ENCODE results near the gene ZBTB17.

ZBTB17 gene

DNA sequence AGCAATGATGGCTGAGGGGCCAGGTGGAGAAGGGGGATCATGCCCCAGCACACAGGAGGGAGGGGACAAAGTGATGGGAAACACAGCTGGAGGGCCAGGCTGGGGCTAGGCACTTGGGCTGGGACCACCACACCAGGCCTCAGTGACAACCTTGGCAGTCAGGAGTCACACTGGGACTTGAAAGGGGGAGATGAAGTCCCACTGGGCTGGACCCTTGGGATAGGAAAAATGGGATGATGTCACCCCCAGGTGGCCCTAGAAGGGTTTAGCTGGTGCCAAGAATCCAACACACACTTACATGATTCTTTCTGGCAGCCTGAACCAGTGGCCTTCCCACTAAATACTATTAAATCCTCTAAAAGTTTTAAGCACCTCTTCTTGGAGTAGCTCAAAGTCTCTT lies 17.1 kb downstream of the ZBTB17 start:
- DNase-seq = no peak

DNA sequence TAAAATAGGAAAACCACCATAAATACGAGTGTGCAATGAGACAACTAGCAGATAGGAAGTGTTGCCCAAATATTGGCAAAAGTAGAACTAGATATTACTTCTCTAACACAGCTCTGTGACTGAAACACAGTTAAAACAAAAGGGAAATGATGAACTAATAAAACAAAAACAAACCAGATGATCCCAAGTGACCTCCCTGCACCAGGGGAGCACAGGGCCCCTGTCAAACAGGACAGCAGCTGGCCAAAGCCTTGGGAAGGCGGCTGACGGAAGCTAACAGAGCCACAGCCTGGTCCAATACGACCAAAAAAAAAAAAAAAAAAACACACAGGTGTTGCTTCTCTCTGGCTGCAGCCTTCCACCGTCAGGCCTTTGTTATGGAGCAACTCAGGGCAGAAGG lies 17.8 kb downstream of the ZBTB17 start:
- DNase-seq = no peak

DNA sequence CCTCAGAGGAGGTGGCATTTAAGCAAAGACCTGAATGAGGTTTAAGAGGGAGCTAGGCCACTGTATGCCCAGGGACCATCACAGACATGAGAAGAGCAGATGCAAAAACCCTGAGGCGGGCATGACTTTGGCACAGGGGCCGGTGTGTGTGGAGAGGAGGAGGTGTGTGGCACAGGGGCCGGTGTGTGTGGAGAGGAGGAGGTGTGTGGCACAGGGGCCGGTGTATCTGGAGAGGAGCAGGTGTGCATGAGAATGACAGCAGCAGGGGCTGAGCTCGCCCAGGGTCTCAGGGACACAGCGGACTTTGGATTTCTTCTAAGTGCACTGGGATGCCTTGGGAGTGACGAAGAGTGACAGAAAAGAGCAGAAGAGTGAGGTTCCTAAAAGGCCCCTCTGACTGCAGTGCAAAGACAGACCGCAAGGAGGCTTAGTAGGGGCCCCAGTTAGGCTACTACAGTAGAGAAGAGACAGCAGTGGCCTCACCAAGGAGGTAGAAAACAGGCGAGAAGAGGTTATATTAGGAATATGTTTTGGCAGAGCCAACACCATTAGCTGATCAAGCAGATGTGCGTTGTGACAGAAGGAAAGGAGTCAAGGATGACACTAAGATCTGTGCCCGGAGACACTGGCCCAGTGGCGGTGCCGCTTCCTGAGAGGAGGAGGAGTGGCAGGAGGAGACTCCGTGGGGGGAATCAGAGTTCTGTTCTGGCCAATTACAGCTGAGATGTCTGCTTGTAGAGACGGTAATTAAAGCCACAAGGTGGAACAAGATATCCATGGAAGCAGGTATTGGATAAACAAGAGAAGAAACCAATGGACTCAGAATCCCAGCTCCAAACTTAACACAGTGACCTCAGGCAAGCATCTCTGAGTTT lies 18.4 kb downstream of the ZBTB17 start:
- DNase-seq = no peak

- no peak for DNase-seq
These were observed 19.8 kb downstream of the ZBTB17 start for GRCh38 chr1:15956150-15956549.

DNA sequence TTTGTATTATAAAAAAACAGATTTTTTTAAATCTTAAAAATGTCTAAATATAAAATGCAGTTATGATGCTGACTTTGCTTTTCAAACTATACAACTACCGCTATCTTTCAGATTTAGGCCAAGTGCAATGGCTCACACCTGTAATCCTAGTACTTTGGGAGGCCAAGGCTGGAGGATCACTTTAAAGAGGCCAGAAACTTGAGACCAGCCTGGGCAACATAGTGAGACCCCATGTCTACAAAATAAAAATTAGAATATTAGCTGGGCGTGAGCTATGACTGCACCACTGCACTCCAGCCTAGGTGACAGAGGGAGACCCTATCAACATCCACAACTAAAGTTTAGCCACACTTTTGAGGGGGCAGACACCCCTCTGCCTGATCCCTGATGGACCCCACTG lies 20.3 kb downstream of the ZBTB17 start:
- no peak for DNase-seq

- DNase-seq = no peak
These were observed 21.6 kb downstream of the ZBTB17 start for GRCh38 chr1:15954316-15954715.

- peak; percentile 90 to 99 for DNase-seq
These were observed 22.1 kb downstream of the ZBTB17 start for GRCh38 chr1:15953791-15954241.

DNA sequence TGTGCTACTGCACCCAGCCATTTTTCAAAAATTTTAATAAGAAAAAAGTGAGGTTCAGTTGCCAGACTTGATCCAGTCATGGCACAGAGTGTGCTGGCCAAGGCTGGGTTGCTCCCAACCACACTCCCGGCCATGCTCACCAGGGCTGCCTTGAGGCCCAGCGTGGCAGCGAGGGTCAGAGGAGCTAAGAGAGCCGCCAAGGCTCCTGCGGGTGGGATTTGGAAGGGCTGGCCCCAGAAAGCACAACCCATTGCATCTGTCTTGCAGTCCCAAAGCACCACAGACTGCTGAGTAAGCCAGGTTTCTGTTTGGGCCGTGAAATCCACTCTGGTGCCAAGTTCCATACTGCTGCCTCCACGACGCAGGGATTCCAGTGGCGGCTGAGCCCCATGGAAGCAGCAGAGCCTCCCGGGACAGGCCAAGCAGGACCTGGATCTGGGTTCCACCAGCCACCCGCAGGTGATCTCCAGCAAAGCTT lies 22.6 kb downstream of the ZBTB17 start:
- peak; percentile 21 to 67 for DNase-seq

DNA sequence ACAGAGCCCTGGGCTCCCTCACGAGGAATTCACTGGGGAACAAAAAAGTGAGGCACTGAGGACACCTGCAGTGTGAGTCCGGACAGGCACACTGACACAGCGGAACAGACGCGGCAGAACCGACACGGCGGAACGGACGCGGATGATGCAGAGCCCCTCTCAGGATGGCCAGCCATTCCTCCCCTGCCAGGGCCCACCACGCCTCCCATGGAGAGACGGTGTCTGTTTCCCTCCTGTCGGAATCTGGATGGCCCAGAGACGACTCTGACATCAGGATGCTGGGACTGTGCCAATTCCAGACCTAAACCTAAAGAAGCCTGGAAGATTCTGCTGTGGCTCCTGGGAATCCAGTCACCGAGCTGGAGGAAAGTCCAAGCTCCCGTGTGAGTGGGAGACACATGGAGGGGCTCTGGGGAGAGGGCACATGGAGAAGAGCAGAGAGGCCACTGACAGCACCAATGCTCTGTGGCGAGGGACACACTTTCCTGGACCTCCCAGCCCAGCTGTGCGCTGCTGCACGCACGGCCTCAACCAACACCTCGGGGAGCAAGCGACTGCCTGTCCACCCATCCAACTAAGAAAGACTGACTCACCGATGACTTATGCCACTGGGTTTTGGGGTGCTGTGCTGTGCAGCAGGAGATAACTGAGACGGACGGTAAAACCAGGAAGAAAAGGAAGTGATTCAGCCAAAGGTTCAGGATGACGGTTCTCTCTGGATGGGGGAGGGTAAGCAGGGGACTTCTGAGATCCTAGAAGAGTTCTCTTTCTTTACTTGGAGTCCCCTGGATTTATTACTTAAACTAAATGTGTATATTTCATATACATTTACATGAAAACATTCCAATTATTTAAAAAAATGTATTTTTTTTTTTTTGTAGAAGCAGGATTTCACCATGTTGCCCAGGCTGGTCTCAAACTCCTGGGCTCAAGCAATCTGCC lies 23.3 kb downstream of the ZBTB17 start:
- no peak for DNase-seq

DNA sequence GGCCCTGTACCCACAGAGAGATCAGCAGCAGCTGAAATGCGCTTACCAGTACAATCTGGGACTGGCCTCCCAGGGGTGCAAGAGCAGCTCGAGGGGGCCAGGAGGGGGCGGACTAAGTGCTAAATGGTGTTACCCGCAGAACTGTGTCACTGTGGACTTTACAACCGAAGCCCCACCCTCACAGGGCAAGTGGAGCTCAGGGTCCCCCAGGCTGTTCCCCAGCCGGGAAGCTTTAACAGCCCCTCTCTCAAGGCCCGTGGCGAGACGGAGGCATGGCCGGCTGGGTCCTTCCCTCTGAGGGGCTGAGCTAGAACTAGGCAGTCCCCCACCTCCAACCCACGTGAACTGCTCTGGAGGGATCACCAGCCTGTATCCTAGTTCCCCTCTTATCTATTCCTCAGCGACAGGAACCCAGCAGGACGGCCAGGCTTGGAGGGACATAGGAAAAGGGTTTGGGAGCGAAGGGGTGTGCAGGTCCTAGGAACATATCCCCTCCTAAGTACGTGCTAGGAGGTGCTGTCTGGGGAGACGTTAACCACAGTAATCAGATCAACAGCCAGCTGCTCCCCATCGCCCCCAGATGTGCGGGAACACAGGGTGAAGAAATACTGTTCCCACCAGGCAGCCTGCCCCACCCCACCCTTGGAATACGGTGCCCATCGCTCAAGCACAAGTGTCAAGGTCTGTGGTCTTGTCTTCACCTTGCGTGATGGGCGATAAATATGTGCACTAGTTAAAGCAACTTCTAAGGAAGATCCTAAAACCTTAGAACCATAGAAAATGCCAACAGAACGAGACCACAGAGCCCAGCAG lies 24.4 kb downstream of the ZBTB17 start:
- DNase-seq = no peak

- DNase-seq = no peak
These were observed 25.1 kb downstream of the ZBTB17 start for GRCh38 chr1:15950763-15951295.

GRCh38 chr1:15950302-15950701 lies 25.6 kb downstream of the ZBTB17 start:
- DNase-seq = no peak

DNA sequence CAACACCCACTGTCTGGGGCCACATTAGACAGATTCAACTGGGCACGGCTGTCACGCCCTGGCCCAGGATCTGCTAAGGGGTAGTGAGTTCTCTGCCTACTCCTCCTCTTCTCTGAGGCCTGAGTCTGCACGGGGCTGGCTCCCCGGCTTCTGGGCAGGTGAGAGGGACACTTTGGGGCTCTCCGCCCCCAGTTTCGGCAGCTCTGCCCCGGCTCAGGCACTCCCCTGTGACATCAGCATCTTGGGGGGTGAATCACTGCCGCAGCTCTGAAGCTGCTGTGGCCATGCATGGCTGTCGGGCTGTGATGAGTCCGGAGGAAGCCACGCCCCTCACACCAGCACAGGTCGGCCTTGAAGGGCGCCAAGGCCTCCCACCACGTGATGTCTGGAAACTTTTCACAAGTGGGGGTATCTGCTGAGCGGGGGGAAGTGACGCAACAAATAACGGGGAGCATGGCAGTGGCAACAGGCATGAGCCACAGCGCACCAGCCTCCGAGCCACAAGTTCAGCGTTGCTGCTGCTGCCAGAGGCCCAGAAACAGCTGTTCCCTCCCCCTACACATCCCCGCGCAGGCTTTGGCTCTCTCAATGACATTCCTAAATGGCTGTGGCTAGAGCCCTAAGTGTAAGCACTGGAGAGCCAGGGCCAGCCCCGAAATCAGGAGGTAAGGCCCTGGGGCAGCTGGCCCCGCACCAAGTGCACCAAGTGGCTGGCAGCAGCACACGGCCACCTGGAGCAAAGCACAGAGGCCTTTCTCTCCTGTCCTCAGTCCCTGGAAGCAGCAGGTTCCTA lies 26.3 kb downstream of the ZBTB17 start:
- DNase-seq = no peak

GRCh38 chr1:15948595-15949452 lies 27.1 kb downstream of the ZBTB17 start:
- no peak for DNase-seq

DNA sequence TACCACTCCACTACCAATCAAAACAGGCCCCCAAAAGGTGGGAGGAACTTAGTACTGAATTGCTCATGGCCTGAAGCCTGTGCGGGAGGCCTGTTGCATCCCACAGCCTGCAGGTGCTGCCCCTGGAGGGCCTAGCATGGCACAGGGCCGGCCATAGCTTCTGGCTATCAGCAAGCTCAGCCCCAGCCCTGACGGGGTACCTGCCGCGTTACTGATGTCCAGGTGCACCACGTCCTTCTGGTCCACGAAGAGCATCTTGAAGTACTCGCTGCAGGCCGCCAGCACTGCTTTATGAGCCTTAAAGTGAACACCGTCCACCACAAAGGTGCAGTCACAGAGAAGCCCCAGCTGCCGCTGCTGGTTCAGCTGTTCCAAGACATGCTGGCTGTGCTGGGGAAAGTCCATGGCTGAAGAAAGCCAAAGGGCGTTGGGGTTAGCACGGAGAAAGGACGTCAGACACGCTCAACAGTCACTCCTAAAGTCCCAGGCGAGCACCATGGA lies 27.8 kb downstream of the ZBTB17 start:
- no peak for DNase-seq

GRCh38 chr1:15947382-15948090 lies 28.4 kb downstream of the ZBTB17 start:
- DNase-seq = no peak

DNA sequence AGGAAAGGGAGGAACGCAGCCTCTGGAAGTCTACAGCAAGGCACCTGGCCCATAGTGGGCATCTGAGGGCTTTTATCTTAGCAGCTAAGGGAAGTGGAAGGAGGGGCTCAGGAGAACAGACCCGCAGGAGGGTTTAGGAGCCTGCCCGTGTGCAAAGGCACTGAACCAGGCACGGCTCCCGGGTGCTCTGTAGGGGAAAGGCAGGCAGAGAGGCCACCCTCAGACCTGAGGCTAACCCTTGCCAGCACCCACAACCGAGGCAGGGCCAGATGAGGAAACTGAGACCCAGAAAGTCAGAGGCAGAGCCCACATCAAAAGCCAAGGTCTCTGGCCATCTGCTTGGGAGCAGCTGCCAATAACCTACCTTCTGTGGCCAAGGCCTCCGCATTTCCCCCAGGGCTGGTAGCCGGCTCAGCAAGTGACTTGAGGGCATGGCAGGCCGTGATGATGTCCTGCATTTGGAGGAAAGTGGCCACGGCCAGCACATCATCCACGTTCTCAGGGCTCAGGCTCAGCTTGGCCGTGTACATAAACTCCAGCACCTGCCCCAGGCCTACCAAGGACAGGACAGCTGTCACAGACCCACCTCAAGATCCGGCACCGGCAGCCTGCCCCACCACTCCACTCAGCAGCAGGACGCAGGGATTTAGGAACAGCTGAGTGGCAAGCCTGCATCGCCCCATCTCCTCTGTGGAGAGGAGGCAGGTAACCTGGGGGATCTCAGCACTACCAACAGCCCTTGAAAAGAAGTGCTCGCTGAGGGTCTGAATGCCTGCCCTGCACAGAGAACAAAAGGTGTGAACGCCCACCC lies 29.1 kb downstream of the ZBTB17 start:
- no peak for DNase-seq

GRCh38 chr1:15945832-15946448 lies 30.0 kb downstream of the ZBTB17 start:
- DNase-seq = no peak

All from NCI-H2081 (cell line).